ENCODE data around the gene NFATC2.

DNA sequence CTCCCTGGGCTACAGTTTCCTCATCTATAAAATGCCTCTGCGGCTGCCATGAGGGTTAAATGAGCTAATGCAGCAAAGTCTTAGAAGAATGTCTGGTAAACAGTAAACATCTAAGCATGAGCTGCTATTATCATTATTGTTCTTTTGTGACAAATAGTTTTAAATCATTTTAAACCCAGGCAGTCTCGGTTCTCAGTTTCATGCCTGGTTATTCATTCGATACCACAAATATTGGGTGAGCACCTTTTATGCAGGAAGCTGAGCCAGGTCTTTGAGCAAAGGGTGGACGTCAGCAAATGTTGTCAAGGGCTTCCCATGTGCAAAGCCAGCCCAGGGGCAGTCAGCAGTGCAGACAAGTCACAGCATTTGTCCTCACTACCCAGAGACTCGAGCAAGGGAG lies 128.7 kb downstream of the NFATC2 start:
- TF ChIP-seq ZNF274 (IDR thresholded peaks at IDR 0.05; ENCODE audit: low read depth, low read length) = no peak
- TF ChIP-seq YY1 (IDR thresholded peaks at IDR 0.05; ENCODE audit: insufficient read depth, insufficient read length) = no peak

Data from NT2/D1 (cell line).